Medulla oblongata (tissue), 1 donor: Measurements from ENCODE around the gene GPRC5B.

Experiments used
- DNase-seq: peaks from one replicate; pipeline ENCODE4 v3.0.0-alpha.2; 2015; ENCODE audit errors: extremely low spot score

Gene GPRC5B

DNA sequence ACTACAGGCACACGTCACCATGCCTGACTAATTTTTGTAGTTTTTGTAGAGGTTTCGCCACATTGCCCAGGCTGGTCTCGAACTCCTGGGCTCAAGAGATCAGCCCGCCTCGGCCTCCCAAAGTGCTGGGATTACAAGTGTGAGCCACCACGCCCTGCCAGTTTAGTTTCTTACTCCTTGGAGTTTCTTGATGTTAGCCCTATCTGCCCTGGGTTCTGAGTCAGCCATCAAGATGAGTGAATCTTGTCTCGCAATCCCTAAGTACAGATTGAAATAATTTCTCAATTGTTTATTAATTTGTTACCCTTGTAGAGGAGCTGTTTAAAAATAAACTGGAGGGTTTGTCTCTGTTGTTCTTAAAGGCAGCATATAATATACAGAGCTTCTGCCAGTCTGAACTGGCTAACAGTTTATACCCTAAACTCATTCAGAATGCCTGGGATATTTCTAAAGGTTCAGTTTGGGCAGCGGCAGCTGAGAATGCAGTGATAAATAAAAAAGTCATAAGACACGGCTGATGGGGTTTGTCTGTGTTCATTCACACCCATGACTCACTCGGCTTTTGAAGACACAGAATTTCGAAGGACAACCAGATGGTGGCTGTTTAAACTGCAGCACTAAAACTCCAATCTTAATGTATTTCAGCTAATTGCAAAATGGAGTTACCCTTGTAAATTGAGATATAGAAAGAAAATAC is 39.6 kb downstream of the GPRC5B start:
- peak; percentile 63 for DNase-seq

DNA sequence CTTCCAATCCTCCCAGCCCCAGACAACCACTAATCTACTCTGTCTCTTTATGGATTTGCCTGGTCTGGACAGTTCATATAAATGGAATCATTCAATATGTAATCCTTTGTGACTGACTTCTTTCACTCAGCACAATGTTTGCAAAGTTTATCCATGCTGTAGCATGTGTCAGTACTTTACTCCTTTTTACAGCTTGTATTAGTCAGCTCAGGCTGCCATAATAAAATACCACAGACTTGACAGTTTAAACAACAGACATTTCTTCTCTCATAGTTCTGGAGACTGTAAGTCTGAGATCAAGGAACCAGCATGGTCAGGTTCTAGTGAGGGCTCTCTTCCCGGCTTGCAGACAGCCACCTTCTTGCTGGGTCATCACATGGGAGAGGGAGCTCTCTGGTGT is 41.3 kb downstream of the GPRC5B start:
- no peak for DNase-seq

DNA sequence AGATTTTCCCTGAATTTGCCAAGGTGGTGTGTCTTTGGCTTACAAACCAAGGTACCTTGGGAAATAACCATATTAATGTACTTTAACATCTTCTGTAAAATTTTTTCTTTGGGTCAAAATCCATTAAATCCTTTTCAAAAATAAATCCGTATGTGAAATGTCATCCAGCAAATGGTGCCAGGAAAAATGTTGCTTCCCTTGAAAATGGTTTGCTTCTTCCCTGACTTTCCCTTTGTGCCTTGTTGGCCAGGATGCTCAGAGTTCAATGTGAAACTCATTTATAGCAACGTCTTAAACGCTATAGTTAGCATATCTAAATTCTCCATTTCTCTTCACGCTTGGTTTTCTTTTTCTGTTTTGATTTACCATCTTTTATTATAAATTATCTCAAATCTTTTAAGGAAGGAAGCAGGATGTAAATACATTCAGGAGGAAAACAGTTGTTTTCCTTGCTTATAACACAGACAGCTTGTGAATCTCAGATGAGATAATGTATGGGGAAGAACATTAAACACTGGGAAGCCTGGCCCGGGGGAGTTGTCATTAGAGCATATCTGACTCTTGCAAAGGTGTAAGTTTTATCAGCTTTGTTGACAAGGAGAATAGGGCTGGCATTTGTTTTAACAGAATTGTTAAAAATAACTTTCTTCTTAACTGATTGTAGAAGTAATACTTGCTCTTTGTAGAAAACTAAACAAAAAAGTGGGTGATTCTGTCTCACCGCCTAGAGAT is 42.1 kb downstream of the GPRC5B start:
- no peak for DNase-seq

DNA sequence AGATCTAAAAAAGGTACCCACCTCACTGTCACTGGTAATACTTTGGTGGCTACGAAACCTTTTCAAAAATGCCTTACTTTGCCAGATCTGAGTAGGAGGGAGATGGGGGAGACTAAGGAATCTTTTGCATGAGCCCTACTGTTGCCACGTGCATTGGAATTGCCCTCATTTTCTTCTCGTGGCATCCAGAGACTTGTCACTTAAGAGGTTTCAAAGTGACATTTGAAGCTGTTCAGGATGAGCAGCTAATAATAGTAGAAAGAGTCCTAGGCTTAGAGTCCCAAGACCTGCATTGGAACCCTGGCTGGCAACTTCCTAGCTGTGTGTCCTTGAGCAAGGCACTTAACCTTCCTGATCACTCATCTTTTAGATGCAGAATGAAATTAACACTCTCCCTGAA is 43.5 kb downstream of the GPRC5B start:
- no peak for DNase-seq

DNA sequence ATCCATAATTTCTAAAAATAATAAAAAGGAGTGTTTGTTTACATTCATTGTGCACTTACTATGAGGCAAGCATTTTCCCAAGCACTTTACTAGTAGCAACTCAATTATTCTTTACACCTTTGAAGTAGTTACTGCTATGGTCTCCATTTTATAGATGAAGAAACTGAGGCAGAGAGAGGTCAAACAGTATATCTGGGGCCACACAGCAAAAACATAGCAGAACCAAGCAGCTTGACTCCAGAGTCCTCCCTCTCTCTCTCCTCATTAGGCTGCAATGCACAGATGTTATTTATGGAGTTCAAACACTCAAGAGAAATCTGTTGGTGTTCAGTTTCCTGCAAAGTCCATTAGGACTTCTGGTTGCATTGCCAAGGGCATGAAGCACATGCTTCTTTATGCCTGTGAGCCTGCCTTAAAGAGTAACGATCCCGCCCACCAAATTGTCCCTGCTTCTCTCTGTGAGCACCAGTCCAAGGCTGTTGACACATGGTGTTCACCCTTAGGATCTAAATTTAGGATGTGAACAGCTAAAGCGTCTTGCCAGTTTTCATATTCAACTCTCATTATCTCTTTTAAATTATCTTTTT is 44.0 kb downstream of the GPRC5B start:
- no peak for DNase-seq

DNA sequence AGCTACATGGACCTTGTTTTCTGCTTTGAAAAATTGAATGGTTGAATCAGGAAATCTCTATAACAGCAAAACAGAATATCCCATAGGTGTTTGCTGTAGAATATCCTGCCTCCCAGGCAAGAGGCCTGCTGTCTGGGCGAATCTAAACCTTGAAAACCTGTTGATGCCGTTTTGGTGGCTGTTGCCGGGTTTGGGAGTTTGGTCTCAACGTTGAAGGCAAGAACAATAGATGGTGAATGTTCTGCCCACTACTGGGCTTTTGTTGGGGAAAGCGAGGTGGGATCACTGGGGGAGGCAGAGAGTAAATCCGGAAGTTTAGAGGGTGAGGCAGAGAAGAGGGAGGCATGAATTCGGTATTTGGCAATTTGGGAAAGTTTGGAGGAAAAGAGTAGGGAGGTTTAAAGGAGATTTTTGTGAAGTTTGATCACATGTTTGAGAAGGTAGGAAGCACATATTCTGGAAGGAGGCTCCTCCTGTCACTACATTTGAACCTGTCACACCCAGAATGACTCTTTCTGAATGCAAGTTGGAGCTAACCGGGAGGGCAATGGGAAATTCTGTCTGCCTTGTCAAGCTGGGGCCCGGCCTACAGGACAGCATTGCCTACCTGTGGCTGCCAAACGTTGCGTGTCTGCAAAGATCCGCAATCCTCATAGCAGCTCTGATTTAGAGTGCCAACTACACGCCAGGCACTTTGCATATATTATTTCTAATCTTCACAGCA is 46.5 kb downstream of the GPRC5B start:
- no peak for DNase-seq

DNA sequence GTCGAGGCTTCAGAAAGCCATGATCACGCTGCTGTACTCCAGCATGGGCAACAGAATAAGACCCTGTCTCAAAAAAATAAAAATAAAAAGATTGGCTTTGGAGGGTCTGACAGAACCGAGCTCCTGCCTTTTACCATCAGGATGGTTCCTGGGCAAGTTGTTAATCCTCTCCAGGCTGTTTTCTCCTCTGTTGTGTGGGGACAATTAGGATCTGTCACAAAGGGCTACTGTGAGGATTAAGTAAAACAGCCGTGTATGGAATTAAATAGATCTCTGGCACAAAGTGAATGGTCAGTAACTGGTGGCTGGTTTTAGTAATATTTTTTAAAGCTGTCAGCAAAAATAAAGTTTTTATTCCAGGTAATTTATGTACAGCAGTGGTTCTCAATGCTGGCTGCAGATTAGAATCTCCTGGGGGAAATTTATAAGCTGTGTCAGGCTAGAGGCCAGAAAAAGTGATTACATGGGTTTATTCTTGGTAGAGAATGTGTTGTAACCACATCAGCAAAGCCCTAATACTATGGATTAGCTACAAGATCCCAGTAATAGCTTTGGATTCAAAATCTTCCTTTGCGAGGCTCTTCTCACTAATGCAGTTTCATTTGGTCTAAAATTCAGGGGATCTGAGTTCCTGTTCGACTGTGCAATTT is 47.2 kb downstream of the GPRC5B start:
- peak; percentile 85 for DNase-seq

DNA sequence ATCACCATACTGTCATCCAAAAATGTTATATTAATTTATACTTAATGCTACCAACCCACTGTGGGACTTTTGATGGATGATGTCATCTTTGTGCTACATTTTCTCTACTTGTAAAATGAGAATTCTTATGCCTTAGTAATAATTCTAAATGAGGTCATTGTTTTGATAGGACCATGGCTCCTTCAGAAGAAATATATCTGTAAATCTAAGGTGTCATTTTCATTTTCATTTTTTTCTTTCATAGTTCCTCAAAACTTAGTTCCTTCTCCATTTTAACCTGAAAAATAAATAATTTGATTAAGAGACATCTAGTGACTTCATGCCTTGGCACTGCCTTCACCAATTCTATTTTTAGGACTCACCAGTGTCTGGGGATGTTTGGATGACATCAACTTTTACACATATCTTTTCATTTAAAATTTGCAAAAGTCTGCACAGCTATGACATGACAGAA is 48.7 kb downstream of the GPRC5B start:
- no peak for DNase-seq

DNA sequence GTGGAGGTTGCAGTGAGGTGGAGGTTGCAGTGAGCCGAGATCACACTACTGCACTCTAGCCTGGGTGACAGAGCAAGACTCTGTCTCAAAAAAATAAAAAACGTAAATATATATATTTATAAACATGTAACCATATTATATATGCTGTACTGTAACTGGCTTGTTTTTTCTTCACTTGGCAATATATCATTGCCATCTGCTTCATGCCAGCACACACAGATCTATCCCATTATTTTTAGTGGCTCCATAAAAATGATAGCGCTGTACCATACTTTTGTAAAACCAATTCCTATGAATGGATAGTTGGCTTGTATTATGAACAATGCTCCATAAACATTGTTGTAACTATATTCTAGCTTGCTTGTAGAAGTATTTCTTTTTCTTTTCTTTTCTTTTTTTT is 49.5 kb downstream of the GPRC5B start:
- DNase-seq: no peak

DNA sequence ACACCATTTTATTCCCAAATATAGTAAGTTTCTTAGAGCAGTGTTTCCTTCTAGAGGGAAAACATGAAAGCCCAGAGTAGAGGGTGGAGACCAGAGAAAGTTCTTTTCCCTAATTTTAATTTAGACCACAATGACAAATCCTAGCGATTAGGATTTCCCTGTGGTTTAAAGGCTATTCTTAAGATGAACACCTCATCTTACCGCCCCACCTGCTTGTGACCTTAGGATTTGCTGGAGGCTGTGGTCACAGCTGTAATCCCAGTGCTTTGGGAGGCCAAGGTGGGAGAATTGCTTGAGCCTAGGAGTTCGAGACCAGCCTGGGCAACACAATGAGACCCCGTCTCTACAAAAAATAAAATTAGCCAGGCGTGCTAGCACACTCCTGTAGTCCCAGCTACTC is 51.1 kb downstream of the GPRC5B start:
- no peak for DNase-seq

DNA sequence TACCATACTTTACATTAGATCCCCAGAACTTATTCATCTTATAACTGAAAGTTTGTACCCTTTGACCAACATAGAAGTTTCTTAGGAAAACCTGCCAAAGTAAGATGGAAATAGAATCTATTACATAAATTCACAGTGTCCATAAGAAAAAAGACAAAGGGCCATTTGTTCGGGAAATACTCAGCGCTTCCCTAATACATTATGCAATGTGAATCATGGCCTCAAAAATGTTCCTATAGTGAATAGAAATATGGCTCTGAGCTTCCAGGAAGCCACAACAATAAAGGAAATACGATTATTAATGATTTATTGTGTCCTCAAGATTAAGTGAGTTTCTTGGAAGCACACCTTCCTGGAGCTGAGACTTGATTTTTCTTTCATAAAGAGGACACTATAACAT is 51.5 kb downstream of the GPRC5B start:
- no peak for DNase-seq

DNA sequence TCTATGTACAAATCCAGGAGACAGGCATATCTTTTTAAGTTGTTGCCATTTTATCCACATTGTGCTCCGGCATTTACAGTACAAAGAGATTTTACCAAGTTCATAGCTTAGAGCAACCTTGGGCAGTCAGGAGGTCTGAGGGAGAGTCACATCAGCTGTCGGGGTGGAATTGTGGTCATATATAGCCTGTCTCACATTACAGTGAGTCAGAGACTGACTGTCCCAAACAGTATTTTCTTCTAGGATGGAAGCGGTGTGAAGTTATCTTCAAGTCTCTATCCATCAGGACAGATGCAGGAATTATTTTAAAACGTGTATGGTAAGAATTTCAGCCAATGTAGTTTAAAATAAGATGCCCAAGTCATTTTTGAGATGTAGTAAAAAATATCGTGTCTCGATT is 53.0 kb downstream of the GPRC5B start:
- DNase-seq: no peak

DNA sequence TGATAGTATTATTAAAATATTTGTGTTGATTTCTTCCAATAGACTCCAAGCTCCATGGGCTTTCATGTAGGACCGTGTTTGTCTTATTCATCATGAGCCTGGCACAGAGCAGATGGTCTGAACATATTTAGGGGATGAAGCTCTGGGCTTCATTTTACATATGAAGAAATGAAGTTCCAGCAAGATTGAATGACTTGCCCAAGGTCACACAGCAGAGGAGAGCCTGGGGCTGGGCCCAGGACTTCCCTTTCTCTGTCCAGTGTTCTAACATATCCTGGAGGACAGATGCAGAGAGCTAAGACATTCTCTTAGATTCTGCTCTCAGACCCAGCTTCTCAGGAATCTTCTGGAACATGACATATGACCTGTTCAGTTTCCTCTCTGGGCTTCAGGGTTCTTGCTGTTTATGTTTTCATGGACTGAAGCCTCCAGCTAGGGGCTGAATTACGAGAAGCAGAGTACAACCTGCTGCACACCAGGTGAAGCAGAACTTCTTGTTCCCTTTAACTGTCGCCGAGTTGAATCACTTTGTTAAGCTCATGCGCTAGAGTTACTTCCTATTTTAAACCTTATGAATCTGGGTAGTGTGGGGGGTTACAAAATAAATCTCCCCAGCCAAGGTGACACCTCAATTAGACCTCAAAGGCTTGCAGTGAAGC is 53.6 kb downstream of the GPRC5B start:
- no peak for DNase-seq

DNA sequence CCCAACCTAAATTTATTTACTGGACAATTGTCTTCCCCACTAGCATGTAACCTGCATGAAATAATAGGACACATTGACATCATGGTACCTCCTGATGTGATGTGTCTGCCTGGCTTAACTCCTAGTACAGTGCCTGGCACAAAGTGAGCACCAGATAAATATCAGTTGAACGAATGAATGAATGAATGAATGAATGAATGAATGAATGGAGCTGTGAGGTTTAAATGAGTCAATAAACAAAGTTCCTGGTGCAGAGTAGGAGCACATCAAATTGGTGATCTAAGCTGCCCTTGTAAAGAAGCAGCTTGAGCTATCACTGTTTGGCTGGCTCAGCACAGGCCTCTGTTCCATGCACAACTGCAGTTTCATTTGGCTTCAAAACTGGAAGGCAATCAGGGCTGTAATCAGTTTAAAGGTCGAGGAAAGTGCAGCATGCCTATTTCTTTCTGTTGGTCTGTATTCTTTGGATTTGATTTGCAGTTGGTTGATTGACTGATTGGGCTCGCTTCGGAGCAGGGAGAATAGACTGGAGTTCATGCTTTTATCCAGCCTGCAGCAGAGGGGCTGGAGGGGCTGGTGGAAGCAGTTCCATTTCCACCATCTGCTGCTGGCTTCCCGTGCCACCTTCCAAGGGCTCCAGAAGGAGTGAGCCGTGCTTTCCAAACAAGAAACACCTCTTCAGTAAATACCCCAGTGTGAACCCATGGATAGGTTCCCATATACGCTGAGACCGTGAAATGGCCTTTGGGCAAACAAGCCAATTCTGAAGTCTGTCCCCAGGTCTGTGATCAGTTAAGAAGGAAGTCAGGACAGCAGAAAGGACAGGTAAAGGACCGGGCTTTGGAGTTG is 54.6 kb downstream of the GPRC5B start:
- DNase-seq: no peak

DNA sequence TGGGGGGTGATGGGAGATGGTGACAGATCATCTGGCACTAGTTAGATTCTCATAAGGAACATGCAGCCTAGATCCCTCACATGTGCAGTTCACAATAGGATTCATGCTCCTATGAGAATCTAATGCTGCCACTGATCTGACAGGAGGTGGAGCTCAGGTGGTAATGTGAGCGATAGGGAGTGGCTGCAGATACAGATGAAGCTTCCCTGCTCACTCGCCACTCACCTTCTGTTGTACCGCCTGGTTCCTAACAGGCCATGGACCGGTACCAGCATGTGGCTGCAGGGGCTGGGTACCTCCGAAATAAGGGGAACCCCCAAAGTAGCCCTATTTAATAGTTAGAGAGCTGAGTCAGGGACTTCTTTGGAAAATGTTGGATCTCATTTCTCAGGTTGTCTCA is 60.4 kb downstream of the GPRC5B start:
- no peak for DNase-seq

DNA sequence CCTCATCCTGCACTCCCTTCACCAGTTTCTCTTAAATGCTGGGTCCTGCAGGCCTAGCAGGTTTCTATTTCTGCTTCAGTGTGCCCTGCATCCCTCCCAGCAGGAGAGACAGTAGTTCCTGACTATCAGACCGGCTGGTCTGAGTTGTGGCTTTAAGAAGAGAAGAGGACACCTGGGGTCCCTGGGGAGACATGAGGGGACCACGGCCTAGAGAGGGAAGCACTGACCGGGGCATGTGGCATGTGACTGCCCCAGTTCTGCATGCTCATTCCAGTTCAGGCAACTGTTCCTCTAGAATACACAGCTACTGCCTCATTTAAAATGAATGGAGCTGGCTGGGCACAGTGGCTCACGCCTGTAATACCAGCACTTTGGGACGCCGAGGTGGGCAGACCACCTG is 61.3 kb downstream of the GPRC5B start:
- no peak for DNase-seq

DNA sequence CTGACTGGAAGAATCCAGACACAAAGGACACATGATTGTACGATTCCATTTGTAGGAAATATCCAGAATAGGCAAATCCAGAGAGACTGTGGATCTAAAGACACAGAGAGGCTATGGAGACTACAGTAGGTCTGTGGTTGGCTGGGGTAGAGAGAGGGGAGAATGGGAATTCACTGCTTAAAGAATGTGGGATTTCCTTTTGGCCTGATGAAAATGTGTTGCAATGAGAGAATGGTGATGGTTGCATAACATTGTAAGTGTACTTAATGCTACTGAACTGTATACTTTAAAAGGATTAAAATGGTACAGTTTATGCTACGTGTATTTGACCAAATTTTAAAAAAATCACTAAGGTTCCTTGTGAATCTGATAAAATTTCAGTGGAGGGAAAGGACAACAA is 62.1 kb downstream of the GPRC5B start:
- DNase-seq: no peak

DNA sequence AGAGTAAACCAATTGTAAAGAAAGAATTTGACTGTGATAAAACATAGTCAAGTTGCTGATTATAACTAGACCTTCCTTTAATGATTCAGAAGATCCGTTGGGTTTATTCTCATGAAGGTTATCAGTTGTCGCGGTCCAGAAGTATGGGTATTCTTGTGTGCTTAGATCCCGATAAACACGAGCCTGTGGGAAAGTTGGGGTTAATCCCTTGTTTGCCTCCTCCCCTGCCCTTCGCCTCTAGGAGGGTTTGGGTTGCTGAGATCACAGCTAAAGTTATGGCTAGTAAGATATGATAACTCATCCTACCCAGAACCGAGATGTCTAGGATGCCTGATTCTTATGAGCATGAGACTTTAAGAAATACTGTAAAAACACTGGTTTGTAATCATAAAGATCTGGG is 66.8 kb downstream of the GPRC5B start:
- DNase-seq: no peak

DNA sequence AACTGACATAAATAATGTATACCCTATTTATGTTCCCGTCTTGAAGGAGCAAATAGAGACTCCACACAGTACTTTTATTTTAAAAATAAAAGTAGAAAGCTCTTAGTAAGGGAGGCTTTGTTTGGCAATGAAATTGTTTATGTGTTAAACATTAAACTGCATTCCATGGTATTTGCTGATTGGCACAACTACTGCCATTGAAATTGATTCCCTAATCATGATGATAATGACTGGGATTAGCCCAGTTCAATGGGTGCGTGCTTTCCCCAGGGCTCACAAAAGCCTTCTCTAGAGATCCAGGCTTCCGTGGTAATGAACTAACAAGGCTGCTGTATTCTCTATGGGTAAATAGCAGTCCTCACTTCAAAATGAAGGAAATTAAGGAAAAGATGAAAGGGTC is 67.5 kb downstream of the GPRC5B start:
- DNase-seq: no peak

DNA sequence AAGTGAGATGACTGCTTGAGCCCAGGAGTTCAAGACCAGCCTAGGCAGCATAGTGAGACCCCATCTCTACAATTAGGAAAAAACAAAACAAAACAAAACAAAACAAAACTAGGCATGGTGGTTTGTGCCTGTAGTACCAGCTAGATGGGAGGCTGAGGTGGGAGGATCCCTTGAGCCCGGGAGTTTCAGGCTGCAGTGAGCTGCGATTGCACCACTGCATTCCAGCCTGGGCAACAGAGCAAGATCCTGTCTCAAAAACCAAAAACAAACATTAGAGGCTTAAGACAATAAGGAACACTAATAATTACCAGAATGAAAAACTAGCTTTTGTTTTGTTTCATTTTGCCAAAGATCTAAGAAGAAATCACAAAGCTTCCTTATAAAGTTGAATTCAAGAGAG is 69.2 kb downstream of the GPRC5B start:
- DNase-seq: no peak

DNA sequence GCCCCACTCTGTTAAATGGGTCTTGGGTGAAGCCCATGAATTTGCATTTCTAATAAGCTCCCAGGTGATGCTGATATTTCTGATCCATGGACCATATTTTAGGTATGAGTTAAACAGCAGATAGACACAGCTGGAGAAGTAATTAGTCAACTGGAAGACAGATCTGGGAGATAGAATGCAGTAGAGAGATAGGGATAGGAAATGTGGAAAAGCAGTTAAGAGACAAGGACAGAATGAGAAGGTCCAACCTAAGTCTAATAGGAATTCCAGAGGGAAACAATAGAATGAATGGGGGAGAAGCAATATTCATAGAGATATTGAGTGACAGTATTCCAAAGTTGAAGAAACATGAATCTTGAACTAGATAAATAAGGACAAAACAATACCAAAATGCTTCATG is 71.7 kb downstream of the GPRC5B start:
- no peak for DNase-seq
